K562 (cell line): ENCODE results near the gene MYL12B. TPM values are rescaled to one million over a fixed set of nuclear protein-coding genes. Genes with fewer than 3 reads are reported as not detected.

Experiments
- CHD4 ChIP-seq: fragments of 200-600 bp; sonication (generic); IDR thresholded peaks from 3 replicates; pipeline ENCODE4 v1.6.1; 2012; ENCODE audit warnings: low read depth, mild to moderate bottlenecking, mixed read lengths, low read length, inconsistent platforms; ENCODE audit not compliant: insufficient read depth, insufficient replicate concordance, poor library complexity, severe bottlenecking
- CTCF ChIP-seq, 3 experiments: IDR thresholded peaks in 2 of 3; conservative IDR thresholded peaks in 1 of 3; 2 replicates each; pipeline ENCODE4 v1.5.1; 2011 to 2012; ENCODE audit warnings: low read length in 3 of 3, mild to moderate bottlenecking in 3 of 3, control low read depth in 2 of 3, improper control_type of control experiment in 1 of 3, inconsistent platforms in 1 of 3, low read depth in 1 of 3, mixed read lengths in 1 of 3, moderate library complexity in 1 of 3; ENCODE audit not compliant: insufficient read depth in 2 of 3
- ELK3 ChIP-seq: fragments of 450-650 bp; formaldehyde crosslinking; IDR thresholded peaks from 2 replicates; pipeline ENCODE4 v1.4.0; 2020; ENCODE audit warnings: mild to moderate bottlenecking
- FOSL1 ChIP-seq: fragments of 200-800 bp; sonication (Bioruptor generic); conservative IDR thresholded peaks from 2 replicates; pipeline ENCODE4 v1.6.1; 2016; ENCODE audit warnings: missing genetic modification characterization, missing compliant biosample characterization
- KLF13 ChIP-seq: fragments of 450-650 bp; IDR thresholded peaks from 2 replicates; pipeline ENCODE4 v1.6.1; 2016; ENCODE audit warnings: missing genetic modification characterization, low read depth, mild to moderate bottlenecking, missing compliant biosample characterization, moderate library complexity, borderline replicate concordance
- MCM7 ChIP-seq, 2 experiments: fragments of 450-650 bp; IDR thresholded peaks; 2 replicates each; pipeline ENCODE4 v1.6.1; 2016 to 2018
- MEF2A ChIP-seq: IDR thresholded peaks from 2 replicates; pipeline ENCODE4 v1.6.1; 2011; ENCODE audit warnings: low read depth, mild to moderate bottlenecking, low read length, moderate library complexity; ENCODE audit not compliant: control insufficient read depth
- MLLT1 ChIP-seq, 2 experiments: fragments of 450-650 bp; IDR thresholded peaks; 2 replicates each; pipeline ENCODE4 v1.6.1; 2016
- PATZ1 ChIP-seq: fragments of 250-450 bp; sonication (Bioruptor Pico); IDR thresholded peaks from 2 replicates; pipeline ENCODE4 v1.5.0; 2020; ENCODE audit warnings: mild to moderate bottlenecking, borderline replicate concordance
- PRPF4 ChIP-seq: fragments of 200-400 bp; formaldehyde crosslinking; IDR thresholded peaks from one replicate; pipeline ENCODE4 v1.6.1; 2017; ENCODE audit warnings: low read length, low read depth, mild to moderate bottlenecking; ENCODE audit not compliant: insufficient read depth, poor library complexity, severe bottlenecking
- RCOR1 ChIP-seq, 2 experiments: IDR thresholded peaks; 2 replicates each; pipeline ENCODE4 v1.6.1; 2012; ENCODE audit warnings: low read depth in 2 of 2, low read length in 2 of 2, borderline replicate concordance in 1 of 2, improper control_type of control experiment in 1 of 2
- SNRNP70 ChIP-seq: fragments of 200-400 bp; formaldehyde crosslinking; optimal IDR thresholded peaks from 2 replicates; pipeline ENCODE3; 2017; ENCODE audit warnings: low read depth, low read length
- U2AF1 ChIP-seq: fragments of 200-400 bp; formaldehyde crosslinking; optimal IDR thresholded peaks from 2 replicates; pipeline ENCODE3; 2017; ENCODE audit warnings: mild to moderate bottlenecking, low read depth, low read length, moderate library complexity
- ZBTB49 ChIP-seq: sonication (generic); formaldehyde crosslinking; IDR thresholded peaks from 2 replicates; pipeline ENCODE4 v1.8.0; 2022; ENCODE audit warnings: missing genetic modification reagents, mild to moderate bottlenecking, borderline replicate concordance
- ZFP91 ChIP-seq: sonication (generic); formaldehyde crosslinking; IDR thresholded peaks from 2 replicates; pipeline ENCODE4 v1.8.0; 2022; ENCODE audit warnings: mild to moderate bottlenecking, missing genetic modification reagents
- polyA plus RNA-seq, 8 experiments: library from polyadenylated mRNA; depleted of rRNA in 4 of 8; stranded (reverse) in 5 of 8; unstranded in 3 of 8; fragments of >200 nt; fragmentation: Nextera tagmentation in 2 of 8; fragmentation: Illumina TruSeq in 1 of 8; extraction: Ambion mirVana in 2 of 8; extraction: Trizol in 1 of 8; gene quantifications; 2 replicates each; pipeline versions ENCODE4 v1.2.1 to v1.2.3, GENCODE V29; 2011 to 2014; ENCODE audit warnings: inconsistent platforms in 1 of 8, missing spikeins in 1 of 8
- total RNA-seq, 7 experiments: library from RNA; depleted of rRNA in 6 of 7; stranded (reverse); fragments of >200 nt in 6 of 7; fragmentation: Illumina TruSeq in 2 of 7; extraction: Trizol in 2 of 7; gene quantifications; 2 replicates each; pipeline versions ENCODE4 v1.2.1 to v1.2.3, GENCODE V29; 2011 to 2021; ENCODE audit warnings: low replicate concordance in 1 of 7

MYL12B gene
- total and polyA plus RNA-seq, 9 of the 15 experiments (the other 6 are each of a cell fraction or from before 2014, with no cell fraction given), result 220 to 995 (median 463) TPM

- TF ChIP-seq PATZ1 (CRISPR knock-in tag) (no peak), CHD4 (peak; percentile 82), MCM7 (IDR thresholded peaks at IDR 0.05) (no peak), FOSL1 (tag) (no peak), KLF13 (no peak), ZBTB49 (no peak), MLLT1 (IDR thresholded peaks at IDR 0.05) (no peak), SNRNP70 (no peak), ZFP91 (CRISPR knock-in tag) (no peak), RCOR1 (IDR thresholded peaks at IDR 0.05; ENCODE audit: borderline replicate concordance in 1 of 2, low read depth in 2 of 2, low read length in 2 of 2) (peak; percentile 24 to 74; a peak in 2 of 4 replicates), U2AF1 (no peak), ELK3 (CRISPR knock-in tag) (no peak), MEF2A (no peak), PRPF4 (no peak), CTCF (IDR thresholded peaks at IDR 0.05 in 2 of 3, conservative IDR thresholded peaks at IDR 0.05 in 1 of 3; ENCODE audit: insufficient read depth in 2 of 3, low read depth in 1 of 3, low read length in 3 of 3) (no peak)
Measured at GRCh38 chr18:3283253-3283863, 21.4 kb downstream of the MYL12B start (continued).
